Dedifferentiated amniotic fluid mesenchymal stem cell (primary cell): Measurements from ENCODE around the gene L3MBTL1.
"Not testable (repeated sequence)": the region's sequence is repeated elsewhere in the genome, so short reads cannot be mapped to it uniquely, and the experiment has no call there.

ENCODE experiments used
- DNase-seq: peaks from one replicate; pipeline ENCODE4 v3.0.0-alpha.2; 2016; ENCODE audit errors: extremely low spot score

L3MBTL1 gene

DNA sequence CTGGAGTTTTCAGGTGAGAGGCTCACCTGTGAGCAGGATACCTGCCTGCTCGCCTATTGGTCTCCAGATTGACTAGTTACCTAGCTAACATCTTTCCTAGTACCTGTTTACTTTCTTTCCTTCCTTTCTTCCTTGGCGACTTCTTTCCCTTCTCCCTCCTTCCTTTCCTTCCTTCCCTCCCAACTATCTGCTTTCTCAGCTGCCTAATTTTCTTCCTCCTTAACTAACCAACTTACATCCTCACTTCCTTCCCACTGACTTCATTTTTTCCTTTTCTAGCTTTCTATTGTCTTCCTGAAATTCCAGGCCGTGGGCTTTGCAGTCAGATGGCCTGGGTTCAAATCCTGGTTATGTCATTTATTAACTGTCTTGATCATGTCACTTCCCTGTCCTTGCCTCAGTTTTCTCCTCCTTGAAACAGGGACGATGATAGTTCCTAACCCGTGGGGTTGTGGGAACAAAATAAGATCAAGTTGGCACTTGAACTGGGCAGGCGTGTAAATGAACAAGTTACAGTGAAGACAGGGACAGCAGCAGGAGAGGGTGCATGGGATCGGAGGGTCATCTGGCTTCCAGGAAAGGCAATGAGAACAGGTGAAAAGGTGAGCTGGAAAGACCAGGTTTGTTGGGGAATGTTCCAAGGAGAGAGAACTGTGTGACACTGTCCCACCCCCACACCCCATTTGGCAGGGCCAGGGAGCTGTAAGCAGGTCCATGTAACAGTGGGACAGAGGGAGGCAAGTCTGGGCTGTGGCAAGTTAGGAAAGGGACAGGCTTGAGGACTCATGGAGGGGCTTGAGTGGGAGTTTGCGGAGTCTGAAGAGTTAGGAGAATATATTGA is 51.9 kb downstream of the L3MBTL1 start:
- no peak for DNase-seq

DNA sequence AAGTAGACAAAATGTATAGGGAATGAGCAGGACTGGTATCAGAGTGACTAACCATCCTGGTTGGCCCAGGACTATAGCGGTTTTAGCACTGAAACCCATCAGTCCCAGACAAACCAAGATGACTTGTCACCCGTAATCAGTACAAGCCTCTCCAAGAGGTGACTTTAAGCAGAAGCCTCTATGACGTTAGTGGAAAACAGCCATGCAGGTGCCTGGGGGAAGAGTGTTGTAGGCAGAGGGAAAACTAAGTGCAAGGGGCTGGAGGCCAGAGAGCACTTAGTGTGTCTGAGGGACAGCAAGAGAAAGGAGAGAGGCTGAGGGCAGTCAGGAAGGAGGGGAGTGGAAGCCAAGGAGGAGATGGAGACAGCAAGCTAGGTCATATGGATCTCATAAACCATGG is 53.5 kb downstream of the L3MBTL1 start:
- DNase-seq = no peak

DNA sequence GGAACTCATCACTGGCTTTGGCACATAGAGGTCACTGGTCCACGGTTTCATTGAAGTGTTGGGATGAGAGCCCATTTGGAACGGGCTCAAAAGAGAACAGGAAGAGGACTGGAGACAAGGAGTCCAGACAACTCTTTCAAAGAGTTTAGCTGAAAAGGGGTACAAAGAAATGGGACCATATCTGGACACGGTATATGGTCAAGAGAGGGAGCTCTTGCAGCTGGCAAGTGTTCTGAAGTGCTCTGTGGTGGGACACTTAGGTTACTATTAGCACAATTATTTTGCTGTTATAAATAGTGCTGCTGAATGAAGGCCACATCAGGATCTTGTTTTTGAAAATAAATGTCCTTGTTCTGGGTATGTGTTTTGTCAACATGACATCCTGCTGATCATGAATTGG is 55.9 kb downstream of the L3MBTL1 start:
- no peak for DNase-seq

DNA sequence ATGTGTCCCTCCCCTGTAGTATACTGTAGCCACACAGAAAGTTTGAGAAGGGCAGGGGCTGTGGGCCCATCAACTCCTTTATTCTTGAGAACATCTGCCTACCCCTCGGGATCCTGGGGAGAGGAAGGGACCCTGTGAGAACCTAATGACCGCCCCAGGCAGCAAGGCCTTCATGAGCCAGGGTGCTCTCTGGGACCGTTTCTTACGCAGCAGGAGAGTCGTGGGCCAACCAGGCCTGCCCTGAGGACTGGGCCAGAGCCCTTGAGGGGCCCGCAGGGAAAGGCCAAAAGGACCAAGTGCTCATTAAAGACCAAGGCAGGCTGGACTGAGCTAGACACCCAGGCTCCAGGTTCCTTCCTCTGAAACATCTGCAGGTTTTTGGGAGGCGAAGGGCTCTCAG is 56.5 kb downstream of the L3MBTL1 start:
- no peak for DNase-seq

DNA sequence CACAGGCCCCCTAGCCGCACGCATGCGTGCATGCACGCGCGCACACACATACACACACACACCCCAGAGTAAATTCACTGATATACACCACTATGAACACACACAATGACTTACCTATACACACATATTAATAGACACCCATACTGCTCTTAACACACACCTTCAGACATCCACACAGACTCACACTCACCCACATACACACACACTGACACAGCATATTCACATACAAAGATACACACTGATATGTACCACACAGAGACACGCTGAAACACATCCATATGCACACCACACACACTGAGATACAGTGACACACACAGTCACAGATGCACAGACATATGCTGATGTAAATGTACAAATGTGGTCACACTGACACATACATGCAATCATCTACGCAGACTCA is 57.0 kb downstream of the L3MBTL1 start:
- no peak for DNase-seq

DNA sequence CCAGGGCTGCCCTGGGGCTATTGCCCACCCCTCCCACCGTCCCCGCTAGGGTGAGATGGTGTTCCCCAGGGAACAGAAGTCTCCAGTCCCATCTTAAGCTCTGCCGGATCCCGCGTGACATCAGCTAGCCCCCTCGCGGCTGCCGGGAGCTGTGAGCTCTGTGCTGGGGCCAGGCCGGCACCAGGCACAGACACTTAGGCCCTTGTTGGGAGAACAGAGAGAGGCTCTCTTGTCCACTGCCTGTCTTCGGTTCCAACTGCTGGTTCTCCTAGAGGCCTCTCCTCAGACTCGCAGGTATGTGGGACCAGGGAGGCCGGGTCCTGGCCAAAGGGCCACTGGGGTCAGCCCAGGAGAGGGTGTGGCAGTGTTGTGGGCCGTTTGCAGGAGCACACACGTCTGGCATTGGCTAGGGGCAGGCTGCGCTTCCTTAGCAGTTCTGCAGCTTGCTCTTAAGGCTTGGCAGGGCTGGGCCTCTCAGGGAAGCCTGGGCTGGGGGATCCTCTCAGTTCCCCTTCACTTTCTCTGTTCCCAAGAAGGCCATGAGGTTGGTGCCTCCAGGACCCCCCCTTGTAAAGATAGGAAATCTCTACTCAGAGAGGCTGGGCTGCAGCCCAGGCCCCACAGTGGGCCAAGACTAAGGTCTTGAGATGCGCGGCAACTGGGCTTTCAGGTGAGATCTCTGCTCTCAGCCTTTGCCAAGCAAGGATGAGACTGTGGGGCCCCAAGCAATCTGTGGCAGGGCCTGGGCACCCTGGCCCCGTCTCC is 57.7 kb downstream of the L3MBTL1 start:
- DNase-seq = no peak

DNA sequence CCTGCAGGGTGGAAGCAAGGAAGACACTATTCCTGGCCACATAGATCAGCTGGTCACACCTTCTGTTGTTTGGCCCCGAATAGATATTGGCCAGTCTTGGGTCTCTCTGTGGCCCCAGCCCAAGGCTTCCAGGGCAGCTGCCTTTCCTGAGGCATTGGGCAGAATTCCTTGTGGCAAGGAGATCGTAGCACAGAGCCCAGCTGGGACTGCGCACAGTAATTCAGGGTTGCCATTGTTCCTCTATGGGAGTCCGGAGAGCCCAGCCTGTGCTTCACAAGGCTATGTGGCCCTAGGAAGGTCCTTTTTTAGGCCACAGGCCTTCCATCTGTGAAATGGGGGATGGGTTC is 58.2 kb downstream of the L3MBTL1 start:
- no peak for DNase-seq

DNA sequence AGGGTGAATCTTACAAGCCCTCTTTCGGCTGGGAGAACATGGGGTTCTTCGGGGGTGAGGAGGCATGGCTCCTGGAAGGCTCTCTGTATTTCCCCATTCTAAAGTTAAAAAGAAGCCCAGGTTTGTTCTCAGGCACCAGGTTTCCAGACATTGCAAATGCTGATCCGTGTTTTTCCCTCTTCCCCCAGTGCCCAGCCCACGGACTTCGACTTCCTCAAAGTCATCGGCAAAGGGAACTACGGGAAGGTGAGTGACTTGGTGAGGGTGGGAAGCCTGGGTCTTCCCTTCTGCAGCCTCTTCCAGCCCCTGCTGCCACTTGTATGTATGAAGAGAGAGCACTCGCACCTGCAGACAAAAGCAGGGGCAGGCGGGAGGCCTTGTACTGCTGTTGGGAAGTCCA is 60.0 kb downstream of the L3MBTL1 start:
- no peak for DNase-seq

DNA sequence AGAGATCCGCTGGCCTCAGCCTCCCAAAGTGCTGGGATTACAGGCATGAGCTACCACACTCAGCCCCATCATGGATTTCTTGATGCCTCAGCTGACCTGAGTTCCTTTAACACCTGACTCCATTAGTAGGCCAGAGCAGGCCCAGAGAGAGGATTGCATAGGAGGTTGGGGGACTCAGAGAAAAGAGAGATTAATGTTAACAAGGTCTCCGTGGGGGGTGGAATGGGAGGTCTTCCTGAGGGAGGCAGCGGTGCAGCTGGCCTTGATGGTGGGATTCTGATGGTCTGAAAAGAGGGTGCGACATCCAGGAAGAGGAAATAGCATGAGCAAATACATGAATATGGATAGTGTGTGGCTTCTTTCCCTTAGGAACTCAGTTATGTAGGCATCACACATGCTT is 61.2 kb downstream of the L3MBTL1 start:
- no peak for DNase-seq

DNA sequence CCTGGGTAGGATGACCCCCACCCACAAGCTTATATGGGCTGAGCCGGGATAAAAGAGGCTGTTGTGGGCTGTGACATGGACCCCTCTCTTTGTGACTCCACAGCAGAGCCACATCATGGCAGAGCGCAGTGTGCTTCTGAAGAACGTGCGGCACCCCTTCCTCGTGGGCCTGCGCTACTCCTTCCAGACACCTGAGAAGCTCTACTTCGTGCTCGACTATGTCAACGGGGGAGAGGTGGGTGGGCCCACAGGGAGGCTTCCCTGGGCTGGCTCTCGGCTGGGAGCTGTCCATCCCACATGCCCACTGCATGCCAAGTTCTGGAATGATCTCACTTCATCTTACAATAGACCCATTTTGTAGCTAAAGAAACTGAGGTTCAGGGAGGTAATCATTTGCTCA is 61.8 kb downstream of the L3MBTL1 start:
- no peak for DNase-seq

DNA sequence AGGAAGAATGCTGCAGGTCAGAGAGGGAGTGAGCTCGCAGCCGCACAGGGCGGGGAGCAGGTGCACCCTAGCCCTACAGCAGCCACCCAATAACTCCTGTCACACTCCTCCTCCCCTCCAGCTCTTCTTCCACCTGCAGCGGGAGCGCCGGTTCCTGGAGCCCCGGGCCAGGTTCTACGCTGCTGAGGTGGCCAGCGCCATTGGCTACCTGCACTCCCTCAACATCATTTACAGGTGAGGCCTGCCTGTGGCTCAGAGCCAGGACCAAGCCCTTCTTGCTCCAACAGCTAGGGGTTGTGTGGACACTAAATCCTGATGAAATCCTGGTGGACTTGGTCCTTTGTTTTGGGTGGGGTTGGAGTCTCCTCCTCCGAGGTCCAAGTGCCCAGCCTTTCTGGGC is 63.0 kb downstream of the L3MBTL1 start:
- DNase-seq = no peak

DNA sequence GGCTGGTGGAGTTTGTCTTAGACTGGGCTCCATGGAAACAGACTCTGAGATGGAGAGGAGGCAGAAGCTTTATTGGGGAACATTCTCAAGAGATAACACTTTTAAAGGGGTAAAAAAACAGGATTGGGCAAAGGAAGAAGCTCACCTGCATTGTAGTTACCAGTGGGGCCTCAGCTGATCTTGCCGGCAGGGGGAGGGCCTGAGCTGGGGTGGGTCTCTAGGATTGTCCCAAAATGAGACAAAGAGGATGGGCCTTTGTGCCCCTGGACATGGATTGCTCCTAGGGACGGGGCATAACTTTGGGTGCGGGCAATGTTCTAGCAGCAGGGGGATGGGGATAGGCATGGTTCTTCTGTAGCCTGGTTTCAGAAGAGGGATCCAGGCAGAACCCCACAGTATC is 63.8 kb downstream of the L3MBTL1 start:
- no peak for DNase-seq

DNA sequence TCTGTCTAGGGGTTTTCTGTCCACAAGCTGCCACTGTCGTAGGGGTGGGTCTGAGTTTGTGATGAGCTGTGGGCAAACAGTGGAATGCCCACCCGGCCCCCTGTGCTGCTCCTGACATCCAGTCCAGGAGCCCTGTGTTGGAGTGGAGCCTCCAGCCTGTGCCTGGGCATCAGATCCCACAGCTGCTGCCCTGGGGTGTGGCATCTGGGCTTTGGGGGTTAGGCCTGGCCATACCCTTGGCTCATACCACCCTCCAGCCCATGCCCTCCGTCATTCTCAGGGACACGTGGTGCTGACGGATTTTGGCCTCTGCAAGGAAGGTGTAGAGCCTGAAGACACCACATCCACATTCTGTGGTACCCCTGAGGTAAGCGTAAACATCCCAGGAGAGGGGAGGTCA is 64.3 kb downstream of the L3MBTL1 start:
- no peak for DNase-seq

DNA sequence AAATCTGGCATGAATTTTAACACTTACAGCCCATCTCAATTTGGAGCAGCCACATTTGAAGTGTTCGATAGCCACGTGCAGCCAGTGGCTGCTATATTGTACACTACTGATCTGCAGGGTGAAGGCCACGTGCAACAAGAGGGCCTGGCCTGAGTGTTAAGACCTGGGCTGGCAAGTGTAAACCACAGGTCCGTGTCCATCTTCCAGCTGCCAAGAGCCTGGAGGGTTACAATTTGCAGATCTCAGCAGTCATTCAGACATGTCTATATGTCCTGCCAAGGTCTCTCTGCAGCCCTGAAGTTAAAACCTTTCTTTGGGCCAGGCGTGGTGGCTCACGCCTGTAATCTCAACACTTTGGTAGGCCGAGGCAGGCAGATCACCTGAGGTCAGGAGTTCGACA is 65.4 kb downstream of the L3MBTL1 start:
- DNase-seq = no peak

DNA sequence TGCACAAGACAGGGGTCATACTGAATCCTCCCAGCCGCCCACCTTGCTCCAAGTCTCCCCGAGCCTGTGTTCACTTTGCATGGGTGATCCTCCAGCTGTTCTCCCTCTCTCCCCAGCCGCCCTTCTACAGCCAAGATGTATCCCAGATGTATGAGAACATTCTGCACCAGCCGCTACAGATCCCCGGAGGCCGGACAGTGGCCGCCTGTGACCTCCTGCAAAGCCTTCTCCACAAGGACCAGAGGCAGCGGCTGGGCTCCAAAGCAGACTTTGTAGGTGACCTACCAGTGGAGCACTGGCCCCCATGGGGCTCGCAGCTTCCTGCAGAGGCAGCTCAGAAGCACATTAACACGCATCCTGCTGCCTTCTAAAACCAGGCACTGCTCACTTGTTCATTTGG is 68.6 kb downstream of the L3MBTL1 start:
- no peak for DNase-seq

DNA sequence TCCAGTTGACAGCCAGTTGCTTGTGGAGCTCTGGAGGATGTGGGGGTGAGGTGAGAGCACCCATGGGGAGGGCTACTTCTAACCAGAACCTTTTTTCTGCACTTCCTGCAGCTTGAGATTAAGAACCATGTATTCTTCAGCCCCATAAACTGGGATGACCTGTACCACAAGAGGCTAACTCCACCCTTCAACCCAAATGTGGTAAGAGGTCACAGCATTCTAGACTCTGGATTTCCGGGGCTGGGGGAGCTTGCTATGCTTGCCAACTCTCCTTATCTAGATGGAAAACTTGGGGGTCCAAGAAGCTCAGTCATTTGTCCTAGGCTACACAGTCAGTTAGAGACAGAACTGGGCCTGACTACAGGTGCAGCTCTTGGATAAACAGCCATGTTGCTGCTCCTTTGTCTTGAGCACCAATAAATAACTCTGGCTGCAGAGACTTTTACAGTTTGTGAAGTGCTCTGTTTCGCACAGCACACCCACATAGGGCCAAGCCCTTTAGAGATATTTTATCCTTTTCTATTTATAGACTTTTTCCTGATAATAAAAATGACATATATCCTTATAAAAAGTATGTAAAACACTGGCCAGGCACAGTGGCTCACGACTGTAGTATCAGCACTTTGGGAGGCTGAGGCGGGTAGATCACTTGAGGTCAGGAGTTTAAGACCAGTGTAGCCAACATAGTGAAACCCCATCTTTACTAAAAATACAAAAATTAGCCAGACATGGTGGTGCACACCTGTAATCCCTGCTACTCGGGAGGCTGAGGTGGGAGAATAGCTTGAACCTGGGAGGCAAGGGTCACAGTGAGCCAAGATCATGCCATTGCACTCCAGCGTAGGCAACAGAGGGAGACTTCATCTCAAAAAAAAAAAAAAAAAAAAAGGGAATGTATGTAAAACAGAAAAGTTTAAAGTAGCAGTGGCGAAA is 72.6 kb downstream of the L3MBTL1 start:
- DNase-seq = no peak

DNA sequence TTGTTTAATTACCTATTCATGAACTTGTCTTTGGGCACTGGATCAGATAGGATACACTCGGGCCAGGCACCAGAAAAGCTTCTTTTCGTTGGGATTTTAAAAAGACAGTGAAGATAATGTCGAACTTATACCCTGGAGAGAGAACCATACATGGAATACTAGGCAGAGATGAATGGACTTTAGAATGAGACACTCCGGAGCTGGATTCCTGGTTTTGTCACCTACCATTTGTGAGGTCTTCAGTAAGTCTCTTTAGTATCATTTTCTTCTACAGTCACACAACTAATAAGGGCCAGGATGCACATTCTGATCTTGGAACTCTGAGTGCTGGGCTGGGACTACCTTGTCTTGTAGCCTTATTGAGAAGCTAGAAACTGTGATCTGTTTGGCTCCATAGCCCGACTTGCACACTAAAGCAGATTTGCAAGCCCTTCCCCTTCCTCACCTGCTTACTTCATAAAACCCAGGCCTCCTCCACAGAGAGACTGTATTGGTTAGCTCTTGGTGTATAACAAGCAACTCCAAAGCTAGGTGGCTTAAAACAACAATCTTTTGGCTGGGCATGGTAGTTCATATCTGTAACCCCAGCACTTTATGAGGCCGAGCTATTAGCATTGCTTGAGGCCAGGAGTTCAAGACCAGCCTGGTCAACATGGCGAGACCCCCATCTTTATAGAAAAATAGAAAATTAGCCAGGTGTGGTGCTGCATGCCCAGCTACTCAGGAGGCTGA is 75.8 kb downstream of the L3MBTL1 start:
- no peak for DNase-seq

DNA sequence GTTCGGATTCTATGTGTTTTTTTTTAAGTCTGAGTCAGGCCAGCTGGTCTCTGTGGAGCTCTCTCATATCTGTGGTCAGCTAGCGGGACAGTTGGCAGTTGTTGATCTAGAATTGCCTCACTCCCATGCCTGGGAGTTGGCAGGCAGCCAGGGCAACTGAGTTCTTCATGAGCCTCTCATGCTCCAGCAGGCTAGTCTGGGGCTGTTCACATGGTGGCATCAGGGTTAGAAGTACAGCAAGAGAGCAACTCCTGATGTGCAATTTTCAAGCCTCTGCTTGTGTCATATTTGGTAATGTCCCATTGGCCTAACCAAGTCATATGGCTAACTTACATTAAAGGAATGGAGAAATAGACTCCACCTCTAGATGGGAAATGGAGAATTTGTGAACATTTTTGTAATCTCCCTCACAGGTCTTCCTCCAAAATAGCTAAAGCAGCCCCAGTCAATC is 76.5 kb downstream of the L3MBTL1 start:
- peak; percentile 98 for DNase-seq

DNA sequence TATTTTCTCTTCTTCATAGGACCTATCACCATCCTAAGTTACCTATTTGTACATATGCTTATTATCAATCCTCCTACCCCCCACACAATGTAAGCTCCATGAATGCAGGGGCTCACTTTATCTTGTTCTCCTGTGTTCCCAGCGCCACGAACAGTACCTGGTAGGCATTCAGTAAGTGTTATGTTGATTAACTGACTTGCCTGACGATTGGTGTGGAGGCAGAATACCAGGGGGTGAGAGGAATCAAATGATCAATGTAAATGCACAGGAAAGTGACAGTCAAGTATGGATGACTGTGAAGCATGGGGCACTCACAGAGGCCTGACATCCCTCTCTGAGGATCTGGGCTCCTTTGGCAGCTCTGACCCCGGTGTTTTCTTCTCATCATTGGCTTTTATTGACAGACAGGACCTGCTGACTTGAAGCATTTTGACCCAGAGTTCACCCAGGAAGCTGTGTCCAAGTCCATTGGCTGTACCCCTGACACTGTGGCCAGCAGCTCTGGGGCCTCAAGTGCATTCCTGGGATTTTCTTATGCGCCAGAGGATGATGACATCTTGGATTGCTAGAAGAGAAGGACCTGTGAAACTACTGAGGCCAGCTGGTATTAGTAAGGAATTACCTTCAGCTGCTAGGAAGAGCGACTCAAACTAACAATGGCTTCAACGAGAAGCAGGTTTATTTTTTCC is 77.1 kb downstream of the L3MBTL1 start:
- peak; percentile 57 for DNase-seq

DNA sequence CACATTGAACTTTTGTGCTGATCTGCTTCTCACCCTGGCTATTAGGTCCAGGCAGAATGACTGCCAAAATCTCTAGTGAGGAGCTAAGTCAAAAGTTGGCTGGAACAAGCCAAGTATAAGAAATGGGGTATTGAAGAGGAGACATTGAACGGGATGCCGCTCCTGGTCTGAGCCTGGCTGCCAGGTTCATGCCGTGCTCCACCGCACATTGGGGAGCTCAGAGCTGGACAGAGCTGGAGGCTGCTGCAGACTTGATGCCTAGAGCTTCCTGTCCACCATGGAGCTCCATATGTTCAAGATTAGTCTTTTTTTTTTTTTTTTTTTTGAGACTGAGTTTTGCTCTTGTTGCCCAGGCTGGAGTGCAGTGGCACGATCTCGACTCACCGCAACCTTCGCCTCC is 79.1 kb downstream of the L3MBTL1 start:
- DNase-seq = no peak

DNA sequence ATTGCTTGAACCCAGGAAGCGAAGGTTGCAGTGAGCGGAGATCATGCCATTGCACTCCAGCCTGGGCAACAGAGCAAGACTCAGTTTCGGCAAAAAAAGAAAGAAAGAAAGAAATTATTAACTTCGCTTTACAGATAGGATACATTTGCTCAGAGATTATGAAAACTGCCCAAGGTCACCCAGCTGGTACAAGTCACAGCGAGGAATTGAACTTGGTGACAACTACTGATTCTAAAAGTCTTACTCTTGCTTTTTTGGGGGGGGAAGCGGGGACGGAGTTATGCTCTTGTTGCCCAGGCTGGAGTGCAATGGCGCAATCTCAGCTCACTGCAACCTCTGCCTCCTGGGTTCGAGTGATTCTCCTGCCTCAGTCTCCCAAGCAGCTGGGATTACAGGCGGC is 81.0 kb downstream of the L3MBTL1 start:
- DNase-seq = not testable (repeated sequence)
